Measurements from ENCODE around the gene GAST.

GAST gene

DNA sequence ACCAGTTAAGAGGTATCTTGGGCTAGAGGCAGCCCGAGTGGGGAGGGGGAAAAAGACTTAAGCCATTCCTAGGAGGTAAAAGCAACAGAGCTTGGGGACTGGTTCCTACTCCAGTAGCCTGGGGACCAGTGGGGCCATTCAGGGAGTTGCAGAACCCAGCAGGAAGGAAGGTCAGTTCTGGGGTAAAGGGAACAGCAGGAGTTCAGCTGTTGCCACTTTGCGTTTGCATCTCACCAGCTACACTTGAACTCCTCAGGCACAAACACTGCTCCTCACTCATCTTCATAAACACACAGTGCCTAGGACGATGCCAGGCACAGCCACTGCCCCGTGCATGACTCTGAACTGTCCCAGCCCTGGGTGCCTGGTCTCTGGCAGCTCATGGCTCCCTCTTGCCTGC is 18.3 kb downstream of the GAST start:
- Histone ChIP-seq H3K27me3 (ENCODE audit: control insufficient read depth in 5 of 5, insufficient read depth in 4 of 5, low read length in 5 of 5) (peaks cover 22 to 35% (median 34%) of the 10 kb centered on the region in 5 donors), H3K27ac (ENCODE audit: low read depth, low read length) (no peak overlapping the region), H3K4me3 (ENCODE audit: low read depth in 1 of 5, low read length in 5 of 5) (no peak overlapping the region), H3K36me3 (ENCODE audit: control insufficient read depth in 5 of 5, insufficient read depth in 5 of 5, low read length in 5 of 5) (no peaks in the 10 kb centered on the region), H3K4me1 (ENCODE audit: control insufficient read depth in 5 of 5, insufficient read depth in 5 of 5, low read length in 5 of 5) (peaks cover 0 to 18% (median 14%) of the 10 kb centered on the region in 5 donors), H3K9ac (ENCODE audit: low read length in 5 of 5) (no peak overlapping the region), H3K9me3 (ENCODE audit: control insufficient read depth in 5 of 5, low read length in 5 of 5) (no peaks in the 10 kb centered on the region)

DNA sequence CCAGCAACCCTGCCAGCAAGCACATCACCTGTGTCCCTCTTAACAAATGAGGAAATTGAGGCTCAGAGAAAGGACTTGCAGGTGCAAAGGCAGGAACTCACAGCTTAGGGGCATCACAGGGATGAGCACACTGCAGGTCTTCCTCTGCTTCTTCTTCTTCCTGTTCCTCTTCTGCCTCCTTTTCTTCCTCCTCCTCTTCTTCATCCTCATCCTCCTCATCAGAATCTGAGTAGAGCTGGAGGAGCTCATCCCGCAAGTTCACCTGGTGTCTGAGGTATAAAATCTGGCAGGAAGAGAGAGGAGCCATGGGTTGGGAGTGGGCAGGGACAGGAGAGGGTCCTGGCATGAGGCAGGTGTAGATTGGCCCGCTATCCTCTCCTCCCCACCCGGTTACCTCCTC is 19.7 kb downstream of the GAST start:
- H3K36me3 ChIP-seq (ENCODE audit: control insufficient read depth in 5 of 5, insufficient read depth in 5 of 5, low read length in 5 of 5): no peaks in the 10 kb centered on the region
- no peaks in the 10 kb centered on the region for H3K9me3 ChIP-seq (ENCODE audit: control insufficient read depth in 5 of 5, low read length in 5 of 5)
- H3K9ac ChIP-seq (ENCODE audit: low read length in 5 of 5): no peak overlapping the region
- H3K4me3 ChIP-seq (ENCODE audit: low read depth in 1 of 5, low read length in 5 of 5): no peak overlapping the region
- no peak overlapping the region for H3K27ac ChIP-seq (ENCODE audit: low read depth, low read length)
- H3K27me3 ChIP-seq (ENCODE audit: control insufficient read depth in 5 of 5, insufficient read depth in 4 of 5, low read length in 5 of 5): peaks cover 27 to 46% (median 40%) of the 10 kb centered on the region in 5 donors
- peaks cover 0 to 18% (median 14%) of the 10 kb centered on the region in 5 donors for H3K4me1 ChIP-seq (ENCODE audit: control insufficient read depth in 5 of 5, insufficient read depth in 5 of 5, low read length in 5 of 5)

DNA sequence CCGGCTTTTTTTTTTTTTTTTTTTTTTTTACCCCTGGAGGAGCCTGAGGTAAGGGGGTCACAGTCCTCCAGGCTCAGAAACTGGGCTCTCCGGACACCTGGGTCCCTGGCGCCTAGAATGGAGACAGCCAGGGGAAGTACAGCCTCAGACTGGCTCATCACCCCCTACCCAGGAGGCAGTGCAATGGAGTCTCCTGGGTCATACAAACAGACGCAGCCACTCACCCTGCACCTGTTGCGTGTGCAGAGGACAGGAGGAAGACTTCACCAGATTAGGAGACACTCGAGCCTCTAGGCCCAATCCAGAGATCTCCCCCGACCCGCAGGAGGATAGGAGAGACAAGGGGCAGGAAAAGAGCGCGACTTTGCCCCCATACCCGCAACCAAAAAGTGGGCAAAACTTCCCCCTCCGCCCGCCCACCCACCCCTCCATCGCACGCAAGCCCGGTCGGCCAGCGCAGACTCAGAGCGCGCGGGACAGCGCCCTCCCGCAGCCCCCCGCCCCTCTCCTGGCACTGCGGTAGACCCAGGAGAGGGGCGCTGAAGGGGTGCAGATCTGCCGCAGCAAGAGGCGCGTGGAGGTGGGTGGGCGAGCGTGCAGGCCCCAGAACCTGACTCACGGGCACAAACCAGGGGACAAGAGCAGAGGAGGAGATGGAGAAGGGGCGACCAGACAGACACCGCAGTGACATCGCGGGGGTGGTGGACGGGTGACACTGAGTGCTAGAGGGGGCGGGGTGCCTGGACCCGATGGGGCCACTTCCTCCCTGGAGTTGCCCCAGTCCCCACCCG is 21.4 kb downstream of the GAST start:
- Histone ChIP-seq H3K27ac (ENCODE audit: low read depth, low read length) (no peak overlapping the region), H3K27me3 (ENCODE audit: control insufficient read depth in 5 of 5, insufficient read depth in 4 of 5, low read length in 5 of 5) (peaks cover 29 to 51% (median 45%) of the 10 kb centered on the region in 5 donors), H3K4me1 (ENCODE audit: control insufficient read depth in 5 of 5, insufficient read depth in 5 of 5, low read length in 5 of 5) (peaks cover 0 to 22% (median 17%) of the 10 kb centered on the region in 5 donors), H3K4me3 (ENCODE audit: low read depth in 1 of 5, low read length in 5 of 5) (peak overlapping the region in 2 of 5 donors; percentile 44 to 59), H3K9ac (ENCODE audit: low read length in 5 of 5) (no peak overlapping the region), H3K9me3 (ENCODE audit: control insufficient read depth in 5 of 5, low read length in 5 of 5) (no peaks in the 10 kb centered on the region), H3K36me3 (ENCODE audit: control insufficient read depth in 5 of 5, insufficient read depth in 5 of 5, low read length in 5 of 5) (no peaks in the 10 kb centered on the region)

DNA sequence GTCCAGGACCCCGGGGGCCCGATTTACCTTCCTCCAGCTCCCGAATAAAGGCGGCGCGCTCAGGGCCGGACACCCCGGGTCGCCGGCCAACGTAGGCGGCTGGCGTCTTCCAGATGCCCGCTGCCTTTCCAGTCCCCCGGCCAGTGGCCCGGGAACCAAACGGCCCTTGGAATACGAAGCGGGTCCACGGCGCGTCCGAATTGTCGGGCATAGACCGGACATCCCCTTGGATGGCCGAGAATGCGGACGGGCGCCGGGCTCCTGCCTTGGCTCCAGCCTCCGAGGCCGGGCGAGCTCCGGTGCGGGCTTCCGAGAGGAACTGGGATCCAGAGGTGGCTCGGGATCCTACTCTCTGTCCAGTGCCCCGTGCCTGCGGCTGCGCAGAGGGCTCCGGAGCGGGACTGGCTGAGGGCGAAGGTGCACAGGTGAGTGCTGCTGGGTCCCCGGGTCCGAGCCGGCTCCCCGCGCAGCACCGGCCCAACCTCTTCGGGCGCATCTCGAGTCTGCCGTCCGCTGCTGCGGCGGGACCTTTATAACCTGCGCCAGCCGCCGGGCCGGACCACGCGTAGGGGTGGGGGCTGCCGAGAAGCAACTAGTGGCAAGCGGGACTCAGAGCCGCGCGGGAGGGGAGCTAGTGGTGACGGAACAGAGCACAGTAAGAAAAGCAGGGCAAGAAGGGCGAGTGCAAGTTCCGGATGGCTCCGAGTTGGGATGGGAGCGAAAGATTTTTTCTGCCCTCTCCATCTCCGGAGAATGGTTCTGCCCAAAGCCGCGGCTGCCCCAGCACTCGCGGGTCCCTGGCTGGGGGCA is 22.2 kb downstream of the GAST start, which contains the start of gene HAP1:
TSS of gene HAP1 (minus strand) at position 505 of the 810 bp plus-strand sequence. CDS start at position 496, 9 bp downstream.
- no peak within 1 kb of the TSS for H3K27ac ChIP-seq (ENCODE audit: low read depth, low read length)
- peaks cover 29 to 51% (median 45%) of the 10 kb centered on the region in 5 donors for H3K27me3 ChIP-seq (ENCODE audit: control insufficient read depth in 5 of 5, insufficient read depth in 4 of 5, low read length in 5 of 5)
- H3K4me1 ChIP-seq (ENCODE audit: control insufficient read depth in 5 of 5, insufficient read depth in 5 of 5, low read length in 5 of 5): peaks cover 0 to 22% (median 17%) of the 10 kb centered on the region in 5 donors
- H3K36me3 ChIP-seq (ENCODE audit: control insufficient read depth in 5 of 5, insufficient read depth in 5 of 5, low read length in 5 of 5): no peaks in the 10 kb centered on the region
- H3K9me3 ChIP-seq (ENCODE audit: control insufficient read depth in 5 of 5, low read length in 5 of 5): no peaks in the 10 kb centered on the region
- peak within 1 kb of the TSS in 1 of 5 donors; percentile 48 for H3K9ac ChIP-seq (ENCODE audit: low read length in 5 of 5)
- H3K4me3 ChIP-seq (ENCODE audit: low read depth in 1 of 5, low read length in 5 of 5): peak within 1 kb of the TSS in 4 of 5 donors; percentile 44 to 59 (median 50)

DNA sequence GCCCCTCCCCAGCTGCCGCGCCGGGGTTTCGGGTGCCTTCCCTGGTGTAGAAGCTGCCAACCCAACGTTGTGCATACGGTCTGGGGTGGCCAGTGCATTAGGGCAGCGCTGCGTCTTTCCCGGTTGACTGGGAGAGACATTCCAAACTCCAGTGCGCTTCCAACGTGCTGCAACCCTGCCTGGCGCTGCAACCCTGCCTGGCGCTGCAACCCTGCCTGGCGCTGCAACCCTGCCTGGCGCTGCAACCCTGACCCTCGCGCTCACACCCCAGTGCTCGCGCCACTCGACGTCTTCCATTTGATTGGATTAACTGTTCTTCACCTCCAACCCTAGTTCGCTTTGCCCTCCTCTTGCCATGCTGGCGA is 22.8 kb downstream of the GAST start:
- Histone ChIP-seq H3K27ac (ENCODE audit: low read depth, low read length) (no peak overlapping the region), H3K4me1 (ENCODE audit: control insufficient read depth in 5 of 5, insufficient read depth in 5 of 5, low read length in 5 of 5) (peaks cover 0 to 22% (median 17%) of the 10 kb centered on the region in 5 donors), H3K9ac (ENCODE audit: low read length in 5 of 5) (peak overlapping the region in 1 of 5 donors; percentile 48), H3K36me3 (ENCODE audit: control insufficient read depth in 5 of 5, insufficient read depth in 5 of 5, low read length in 5 of 5) (no peaks in the 10 kb centered on the region), H3K4me3 (ENCODE audit: low read depth in 1 of 5, low read length in 5 of 5) (peak overlapping the region in 4 of 5 donors; percentile 44 to 59 (median 50)), H3K27me3 (ENCODE audit: control insufficient read depth in 5 of 5, insufficient read depth in 4 of 5, low read length in 5 of 5) (peaks cover 29 to 51% (median 45%) of the 10 kb centered on the region in 5 donors), H3K9me3 (ENCODE audit: control insufficient read depth in 5 of 5, low read length in 5 of 5) (no peaks in the 10 kb centered on the region)

DNA sequence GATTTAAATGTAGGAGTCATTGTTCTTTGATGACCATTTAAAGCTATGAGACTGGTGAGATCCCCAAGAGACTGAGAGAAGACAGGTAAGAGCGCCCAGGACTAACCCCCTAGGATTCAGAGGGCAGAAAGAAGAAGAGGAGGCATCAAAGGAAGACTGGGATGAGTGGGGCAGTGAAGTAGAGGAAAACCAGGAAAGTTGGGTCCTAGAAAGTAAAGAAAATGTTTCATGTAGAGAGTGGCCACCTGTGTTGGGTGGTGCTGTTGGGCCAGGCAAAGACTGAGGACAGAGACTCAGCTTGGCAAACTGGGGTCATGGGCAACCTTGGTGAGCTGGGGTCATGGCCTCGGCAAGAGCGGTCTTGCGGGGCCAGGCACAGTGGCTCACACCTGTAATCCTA is 23.6 kb downstream of the GAST start:
- peaks cover 0 to 21% (median 17%) of the 10 kb centered on the region in 5 donors for H3K4me1 ChIP-seq (ENCODE audit: control insufficient read depth in 5 of 5, insufficient read depth in 5 of 5, low read length in 5 of 5)

DNA sequence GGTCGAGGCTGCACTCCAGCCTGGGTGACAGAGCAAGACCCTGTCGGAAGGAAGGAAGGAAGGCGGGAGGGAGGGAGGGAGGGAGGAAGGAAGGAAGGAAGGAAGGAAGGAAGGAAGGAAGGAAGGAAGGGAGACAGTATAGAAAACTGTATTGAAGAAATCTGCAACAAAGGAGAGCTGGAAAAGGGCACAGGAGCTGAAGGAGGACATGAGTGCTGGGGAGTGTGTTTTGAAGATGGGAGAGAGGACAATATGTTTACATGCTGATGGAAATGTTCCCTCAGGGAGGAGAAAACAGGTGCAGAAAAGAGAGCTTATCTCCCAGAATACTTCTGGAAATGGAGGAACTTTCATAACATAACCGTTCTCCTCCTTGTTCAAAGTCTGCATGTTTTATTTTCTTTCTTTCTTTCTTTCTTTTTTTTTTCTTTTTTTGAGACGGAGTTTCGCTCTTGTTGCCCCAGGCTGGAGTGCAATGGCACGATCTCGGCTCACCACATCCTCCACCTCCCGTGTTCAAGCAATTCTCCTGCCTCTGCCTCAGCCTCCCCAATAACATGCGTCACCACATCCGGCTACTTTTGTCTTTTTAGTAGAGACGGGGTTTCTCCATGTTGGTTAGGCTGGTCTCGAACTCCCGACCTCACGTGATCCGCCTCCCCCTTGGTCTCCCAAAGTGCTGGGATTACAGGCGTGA is 25.0 kb downstream of the GAST start:
- Histone ChIP-seq H3K9ac (ENCODE audit: low read length in 5 of 5) (no peak overlapping the region), H3K36me3 (ENCODE audit: control insufficient read depth in 5 of 5, insufficient read depth in 5 of 5, low read length in 5 of 5) (no peaks in the 10 kb centered on the region), H3K27me3 (ENCODE audit: control insufficient read depth in 5 of 5, insufficient read depth in 4 of 5, low read length in 5 of 5) (peaks cover 26 to 46% (median 34%) of the 10 kb centered on the region in 5 donors), H3K27ac (ENCODE audit: low read depth, low read length) (no peak overlapping the region), H3K4me1 (ENCODE audit: control insufficient read depth in 5 of 5, insufficient read depth in 5 of 5, low read length in 5 of 5) (peaks cover 0 to 21% (median 17%) of the 10 kb centered on the region in 5 donors), H3K4me3 (ENCODE audit: low read depth in 1 of 5, low read length in 5 of 5) (no peak overlapping the region), H3K9me3 (ENCODE audit: control insufficient read depth in 5 of 5, low read length in 5 of 5) (no peaks in the 10 kb centered on the region)

More for the DNA sequence above, 23.6 kb downstream of the GAST start:
- Histone ChIP-seq H3K4me3 (ENCODE audit: low read depth in 1 of 5, low read length in 5 of 5) (no peak overlapping the region), H3K27ac (ENCODE audit: low read depth, low read length) (no peak overlapping the region), H3K9me3 (ENCODE audit: control insufficient read depth in 5 of 5, low read length in 5 of 5) (no peaks in the 10 kb centered on the region), H3K27me3 (ENCODE audit: control insufficient read depth in 5 of 5, insufficient read depth in 4 of 5, low read length in 5 of 5) (peaks cover 29 to 51% (median 41%) of the 10 kb centered on the region in 5 donors), H3K36me3 (ENCODE audit: control insufficient read depth in 5 of 5, insufficient read depth in 5 of 5, low read length in 5 of 5) (no peaks in the 10 kb centered on the region), H3K9ac (ENCODE audit: low read length in 5 of 5) (no peak overlapping the region)

DNA sequence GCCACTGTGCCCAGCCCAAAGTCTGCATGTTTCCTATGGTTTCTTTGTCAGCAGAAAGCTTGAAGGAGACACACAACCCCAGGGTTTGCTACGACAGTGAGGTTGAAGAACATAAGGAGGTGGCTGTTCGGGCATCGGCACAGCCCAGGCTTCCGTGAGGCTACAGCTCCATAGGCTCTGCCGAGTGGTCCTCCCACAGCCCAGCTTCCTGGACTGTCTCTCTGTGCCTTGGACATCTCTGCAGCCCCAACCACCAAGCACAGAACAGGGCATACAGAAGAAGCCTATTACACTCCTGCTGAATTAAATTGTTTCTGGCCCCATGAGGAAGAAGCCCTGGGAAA is 25.5 kb downstream of the GAST start:
- Histone ChIP-seq H3K27me3 (ENCODE audit: control insufficient read depth in 5 of 5, insufficient read depth in 4 of 5, low read length in 5 of 5) (peaks cover 21 to 40% (median 30%) of the 10 kb centered on the region in 5 donors), H3K36me3 (ENCODE audit: control insufficient read depth in 5 of 5, insufficient read depth in 5 of 5, low read length in 5 of 5) (no peaks in the 10 kb centered on the region), H3K4me1 (ENCODE audit: control insufficient read depth in 5 of 5, insufficient read depth in 5 of 5, low read length in 5 of 5) (peaks cover 0 to 21% (median 17%) of the 10 kb centered on the region in 5 donors), H3K27ac (ENCODE audit: low read depth, low read length) (no peak overlapping the region), H3K9ac (ENCODE audit: low read length in 5 of 5) (no peak overlapping the region), H3K4me3 (ENCODE audit: low read depth in 1 of 5, low read length in 5 of 5) (no peak overlapping the region), H3K9me3 (ENCODE audit: control insufficient read depth in 5 of 5, low read length in 5 of 5) (no peaks in the 10 kb centered on the region)

DNA sequence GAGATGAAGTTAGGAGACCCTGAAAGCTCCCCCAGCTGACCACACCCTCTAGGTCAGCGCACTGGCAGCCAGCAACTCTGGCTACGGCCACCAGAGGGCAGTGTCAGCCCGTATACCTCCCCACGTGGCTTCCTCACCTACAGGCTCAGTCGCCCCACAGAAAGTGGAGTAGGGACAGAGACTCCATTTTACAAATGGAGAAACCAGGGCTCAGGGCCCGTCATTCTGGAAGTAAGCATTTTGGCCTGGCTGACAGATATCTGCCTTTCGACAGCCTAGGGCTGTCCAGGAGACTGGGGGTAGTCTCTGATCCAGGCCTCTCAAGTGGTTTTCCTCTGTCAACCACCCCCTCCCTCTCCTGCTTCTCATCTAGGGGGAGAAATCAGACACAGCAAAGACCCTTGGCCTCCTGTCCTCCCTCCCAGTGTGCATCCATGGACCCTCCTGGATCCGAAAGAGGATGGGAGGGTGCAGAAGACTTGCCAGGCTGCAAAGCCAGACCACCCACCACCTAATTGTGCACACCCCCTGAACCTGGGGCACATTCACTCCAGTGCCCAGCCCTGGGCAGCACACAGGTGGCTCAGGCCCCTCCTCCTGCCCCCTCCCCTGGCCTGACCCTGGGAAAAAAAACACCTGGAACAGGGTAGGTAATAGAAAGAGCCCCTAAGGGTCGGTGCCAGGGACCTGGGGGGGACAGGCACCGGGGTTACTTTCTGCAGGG is 26.1 kb downstream of the GAST start:
- peaks cover 19 to 38% (median 30%) of the 10 kb centered on the region in 5 donors for H3K27me3 ChIP-seq (ENCODE audit: control insufficient read depth in 5 of 5, insufficient read depth in 4 of 5, low read length in 5 of 5)
- H3K4me1 ChIP-seq (ENCODE audit: control insufficient read depth in 5 of 5, insufficient read depth in 5 of 5, low read length in 5 of 5): peaks cover 0 to 21% (median 17%) of the 10 kb centered on the region in 5 donors
- H3K4me3 ChIP-seq (ENCODE audit: low read depth in 1 of 5, low read length in 5 of 5): no peak overlapping the region
- no peak overlapping the region for H3K27ac ChIP-seq (ENCODE audit: low read depth, low read length)
- no peaks in the 10 kb centered on the region for H3K9me3 ChIP-seq (ENCODE audit: control insufficient read depth in 5 of 5, low read length in 5 of 5)
- H3K36me3 ChIP-seq (ENCODE audit: control insufficient read depth in 5 of 5, insufficient read depth in 5 of 5, low read length in 5 of 5): no peaks in the 10 kb centered on the region
- H3K9ac ChIP-seq (ENCODE audit: low read length in 5 of 5): no peak overlapping the region
